Hippocampal formation (tissue), 2 donors: ENCODE results near the gene NOS3.
A peak's percentile ranks its signal among the peaks of the same experiment; 100 is the strongest.
"Not testable (repeated sequence)": the region's sequence is repeated elsewhere in the genome, so short reads cannot be mapped to it uniquely, and the experiment has no call there.

ENCODE experiments used
- DNase-seq, 2 donors: peaks; one replicate each; lab custom pipeline; 2025; lab: John Stamatoyannopoulos, UW

NOS3 gene

DNA sequence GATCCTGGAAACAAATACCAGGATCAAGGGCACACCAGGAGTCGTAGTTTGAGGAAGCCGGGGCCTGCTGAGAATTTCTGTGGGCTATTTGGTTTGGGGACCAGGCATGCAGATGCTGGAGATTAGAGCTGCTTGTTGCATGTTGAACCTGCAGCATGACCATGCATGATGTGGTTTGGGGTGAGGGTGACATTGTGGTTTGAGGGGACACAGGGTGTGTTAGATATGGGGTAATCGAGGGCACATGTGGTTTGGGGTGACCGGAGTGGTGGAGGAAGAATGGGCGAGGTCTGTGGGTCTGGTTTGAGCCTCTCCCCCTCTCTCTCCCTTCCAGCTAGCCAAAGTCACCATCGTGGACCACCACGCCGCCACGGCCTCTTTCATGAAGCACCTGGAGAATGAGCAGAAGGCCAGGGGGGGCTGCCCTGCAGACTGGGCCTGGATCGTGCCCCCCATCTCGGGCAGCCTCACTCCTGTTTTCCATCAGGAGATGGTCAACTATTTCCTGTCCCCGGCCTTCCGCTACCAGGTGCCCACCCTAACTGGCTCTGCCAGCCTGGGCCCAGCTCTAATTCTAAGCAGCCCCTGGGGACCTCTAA lies 10.2 kb downstream of the NOS3 start:
- DNase-seq, result no peak

GRCh38 chr7:151001546-151001945 lies 10.7 kb downstream of the NOS3 start:
- DNase-seq, result no peak

GRCh38 chr7:151003572-151003971 lies 12.8 kb downstream of the NOS3 start:
- DNase-seq, result no peak

- no peak for DNase-seq
Observed at GRCh38 chr7:151005566-151005965, 14.7 kb downstream of the NOS3 start.

- no peak for DNase-seq
Observed at GRCh38 chr7:151006590-151007300, 15.9 kb downstream of the NOS3 start.

DNA sequence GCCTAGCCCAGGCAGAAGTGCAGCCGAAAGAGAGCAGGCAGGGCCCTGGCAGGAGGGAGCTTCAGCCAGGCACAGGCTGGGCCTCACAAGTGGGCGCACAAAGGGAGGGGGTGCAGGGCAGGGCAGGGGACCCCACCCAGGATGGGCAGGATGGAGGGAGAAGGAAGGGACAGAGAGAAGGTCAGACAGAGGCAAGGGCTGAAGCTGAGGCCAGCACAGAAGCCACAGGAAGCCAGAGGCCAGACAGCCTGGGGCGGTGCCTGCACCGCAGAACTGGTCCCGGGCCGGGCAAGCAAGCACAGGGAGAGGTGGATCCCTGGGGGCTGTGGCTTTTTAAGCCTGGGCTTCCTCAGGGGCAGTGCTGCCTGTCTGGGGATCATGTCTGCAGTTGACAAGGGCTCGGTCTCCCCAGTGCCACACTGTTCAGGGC lies 16.7 kb downstream of the NOS3 start:
- DNase-seq, result no peak

GRCh38 chr7:151008143-151008510 lies 17.3 kb downstream of the NOS3 start:
- DNase-seq, result no peak

DNA sequence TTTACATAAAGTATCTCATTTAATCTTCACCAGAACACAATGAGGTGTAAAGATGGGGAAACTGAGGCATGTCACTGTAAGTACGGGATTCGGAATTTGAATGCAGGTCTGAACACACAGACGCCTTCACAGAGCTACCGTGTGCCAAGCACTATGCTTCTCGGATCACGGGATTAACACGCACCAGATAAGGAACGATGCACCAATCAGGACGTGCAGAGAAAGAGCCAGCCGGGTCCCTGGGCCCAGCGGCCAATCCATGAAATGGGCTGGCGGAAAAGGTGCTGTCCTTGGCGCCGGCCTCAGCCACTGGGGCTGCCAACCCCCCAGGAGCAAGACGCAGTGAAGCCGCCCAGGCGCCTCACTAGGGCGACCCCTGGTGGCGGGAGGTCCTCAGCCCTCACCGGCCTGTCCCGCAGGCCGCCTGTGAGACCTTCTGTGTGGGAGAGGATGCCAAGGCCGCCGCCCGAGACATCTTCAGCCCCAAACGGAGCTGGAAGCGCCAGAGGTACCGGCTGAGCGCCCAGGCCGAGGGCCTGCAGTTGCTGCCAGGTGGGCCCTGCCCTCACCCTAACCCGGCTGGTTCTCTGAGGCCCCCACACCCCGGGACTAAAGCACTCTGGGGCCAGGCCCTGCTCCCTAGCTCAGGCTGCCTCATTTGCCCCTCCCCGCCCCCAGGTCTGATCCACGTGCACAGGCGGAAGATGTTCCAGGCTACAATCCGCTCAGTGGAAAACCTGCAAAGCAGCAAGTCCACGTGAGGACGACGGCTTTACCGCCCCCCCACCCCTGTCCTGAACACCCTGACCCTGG lies 17.9 kb downstream of the NOS3 start:
- DNase-seq, result no peak

GRCh38 chr7:151009327-151010036 lies 18.7 kb downstream of the NOS3 start:
- DNase-seq, result no peak

DNA sequence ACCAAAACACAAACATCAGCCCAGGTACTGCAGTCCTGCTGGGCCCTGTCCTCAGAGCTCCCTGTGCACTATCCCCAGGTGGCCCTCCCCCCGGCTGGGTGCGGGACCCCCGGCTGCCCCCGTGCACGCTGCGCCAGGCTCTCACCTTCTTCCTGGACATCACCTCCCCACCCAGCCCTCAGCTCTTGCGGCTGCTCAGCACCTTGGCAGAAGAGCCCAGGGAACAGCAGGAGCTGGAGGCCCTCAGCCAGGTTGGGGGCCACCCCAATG lies 19.2 kb downstream of the NOS3 start:
- no peak for DNase-seq

GRCh38 chr7:151010307-151011096 lies 19.7 kb downstream of the NOS3 start:
- DNase-seq, result no peak

- no peak for DNase-seq
Observed at GRCh38 chr7:151011097-151011409, 20.2 kb downstream of the NOS3 start.

DNA sequence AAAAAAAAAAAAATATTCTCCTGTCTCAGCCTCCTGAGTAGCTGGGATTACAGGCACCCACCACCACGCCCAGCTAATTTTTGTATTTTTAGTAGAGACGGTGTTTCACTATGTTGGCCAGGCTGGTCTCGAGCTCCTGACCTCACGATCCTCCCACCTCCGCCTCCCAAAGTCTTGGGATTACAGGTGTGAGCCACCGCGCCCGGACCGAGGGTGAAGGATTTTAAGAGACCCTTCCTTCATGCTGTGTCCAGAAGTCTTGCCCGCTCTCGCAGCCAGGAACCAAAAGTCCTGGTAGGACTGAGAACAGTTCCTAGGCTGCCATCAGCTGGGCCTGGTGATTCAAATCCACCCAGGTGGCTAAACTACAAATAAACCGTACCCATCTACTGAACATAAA lies 20.8 kb downstream of the NOS3 start:
- not testable (repeated sequence) for DNase-seq

GRCh38 chr7:151012031-151012692 lies 21.3 kb downstream of the NOS3 start:
- DNase-seq, result no peak

GRCh38 chr7:151012911-151013347 lies 22.1 kb downstream of the NOS3 start:
- no peak for DNase-seq

- no peak for DNase-seq
Observed at GRCh38 chr7:151013356-151013732, 22.5 kb downstream of the NOS3 start.

GRCh38 chr7:151013733-151014497 lies 23.1 kb downstream of the NOS3 start:
- peak; percentile 37 to 54 for DNase-seq

DNA sequence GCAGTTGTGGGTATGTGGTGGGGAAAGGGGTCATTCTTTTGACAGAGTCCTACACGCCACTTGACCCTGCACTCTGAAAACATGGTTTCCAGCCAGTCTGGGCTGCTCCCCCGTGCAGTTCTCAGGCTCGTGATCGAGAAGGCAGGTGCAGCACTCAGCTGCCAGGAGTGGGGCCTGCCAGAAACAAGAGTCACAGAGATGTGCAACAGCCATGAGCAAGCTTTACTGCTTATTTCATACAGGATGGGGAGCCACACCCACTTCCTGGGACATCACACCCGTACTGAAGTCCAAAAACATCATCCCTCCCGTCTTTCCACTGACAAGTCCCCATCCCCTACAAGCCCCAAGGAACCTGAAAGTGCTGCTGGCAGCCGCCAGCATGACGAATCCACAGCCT lies 24.1 kb downstream of the NOS3 start:
- no peak for DNase-seq

GRCh38 chr7:151015967-151016366 lies 25.1 kb downstream of the NOS3 start:
- no peak for DNase-seq

GRCh38 chr7:151016505-151016904 lies 25.7 kb downstream of the NOS3 start:
- no peak for DNase-seq

DNA sequence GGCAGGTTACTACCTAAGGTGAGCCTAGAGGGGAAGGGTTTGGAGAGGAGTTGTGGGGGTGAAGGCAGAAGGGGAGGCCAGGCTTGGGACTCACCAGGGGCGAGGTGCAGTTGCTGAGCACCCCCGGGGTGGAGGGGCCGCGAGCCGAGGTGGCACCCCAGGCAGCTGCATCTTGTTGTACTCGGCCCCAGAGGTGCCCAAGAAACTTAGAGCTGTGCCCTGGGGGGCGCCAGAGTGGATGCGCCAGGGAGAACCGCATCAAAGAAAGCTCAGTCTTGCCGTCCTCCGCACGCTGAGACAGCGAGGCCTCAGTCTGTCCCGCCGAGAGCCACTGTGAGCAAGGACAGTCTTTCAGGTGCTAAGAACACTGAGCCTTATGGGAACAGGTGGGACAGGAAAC lies 26.1 kb downstream of the NOS3 start:
- no peak for DNase-seq
